HUES48 (cell line): ENCODE data around the gene PPP1R12B.
A peak's percentile ranks its signal among the peaks of the same experiment; 100 is the strongest.
"Not testable (repeated sequence)": the region's sequence is repeated elsewhere in the genome, so short reads cannot be mapped to it uniquely, and the experiment has no call there.

Source experiments
- H3K27ac ChIP-seq: one replicate; pipeline ENCODE4 v1.7.0; 2013; ENCODE audit warnings: low read depth, low read length, inconsistent platforms
- H3K27me3 ChIP-seq: 2 replicates; pipeline ENCODE4 v1.6.1; 2013; ENCODE audit warnings: mild to moderate bottlenecking, low read length; ENCODE audit not compliant: control insufficient read depth, insufficient read depth
- H3K36me3 ChIP-seq: 2 replicates; pipeline ENCODE4 v1.6.1; 2013; ENCODE audit warnings: low read length; ENCODE audit not compliant: control insufficient read depth, insufficient read depth
- H3K4me1 ChIP-seq: 2 replicates; pipeline ENCODE4 v1.6.1; 2013; ENCODE audit warnings: mild to moderate bottlenecking, low read length; ENCODE audit not compliant: control insufficient read depth, insufficient read depth
- H3K4me3 ChIP-seq: 2 replicates; pipeline ENCODE4 v1.5.1; 2013; ENCODE audit warnings: mild to moderate bottlenecking, low read depth, low read length
- H3K9ac ChIP-seq: 2 replicates; pipeline ENCODE4 v1.6.1; 2013; ENCODE audit warnings: mild to moderate bottlenecking, low read depth, low read length, moderate library complexity
- H3K9me3 ChIP-seq: 2 replicates; pipeline ENCODE4 v1.6.1; 2013; ENCODE audit warnings: low read length; ENCODE audit not compliant: control insufficient read depth, insufficient read depth

Gene PPP1R12B

DNA sequence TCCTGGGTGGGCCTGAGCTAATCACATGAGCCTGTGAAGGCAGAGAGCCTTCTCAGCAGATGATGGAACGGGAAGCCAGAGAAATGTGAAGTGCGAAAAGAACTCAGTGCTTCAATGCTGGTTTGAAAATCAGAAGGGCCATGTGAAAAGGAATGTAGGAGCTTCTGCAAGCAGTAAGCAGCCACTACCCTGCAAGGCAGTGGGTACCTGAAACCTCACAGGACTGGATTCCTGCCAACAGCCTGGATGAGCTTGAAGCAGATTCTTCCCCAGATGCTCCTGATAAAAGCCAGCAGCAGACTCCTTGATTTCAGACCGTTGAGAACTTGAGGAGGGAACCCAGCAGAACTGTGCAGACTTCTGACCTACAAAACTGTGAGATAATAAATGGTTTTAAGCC lies 203.2 kb downstream of the PPP1R12B start:
- H3K36me3 ChIP-seq = no peaks in the 10 kb centered on the region
- H3K9me3 ChIP-seq = no peaks in the 10 kb centered on the region
- H3K4me1 ChIP-seq = no peaks in the 10 kb centered on the region
- no peak overlapping the region for H3K9ac ChIP-seq
- H3K27me3 ChIP-seq = no peaks in the 10 kb centered on the region
- H3K4me3 ChIP-seq = no peak overlapping the region
- no peak overlapping the region for H3K27ac ChIP-seq

DNA sequence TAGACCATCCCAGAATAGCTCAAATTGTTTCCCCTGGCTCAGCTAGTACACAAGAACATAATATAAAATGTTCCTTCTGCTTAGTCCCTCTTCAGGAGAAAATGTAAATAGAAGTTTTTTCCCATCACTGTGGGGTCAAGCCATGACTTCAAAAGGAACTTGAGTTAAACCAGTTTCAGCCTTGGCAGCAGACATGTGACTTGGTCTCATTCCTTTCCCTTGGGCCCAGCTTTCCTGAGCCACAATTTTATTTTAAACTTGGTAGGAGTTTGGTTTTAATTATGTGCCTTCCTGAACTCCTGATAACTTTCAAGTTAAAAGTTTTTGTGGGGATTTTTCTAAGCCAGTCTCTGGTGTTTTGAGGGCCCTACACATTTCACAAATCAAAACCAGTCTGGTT lies 204.1 kb downstream of the PPP1R12B start:
- not testable (repeated sequence) for H3K9ac ChIP-seq, H3K27me3 ChIP-seq, H3K36me3 ChIP-seq, H3K4me3 ChIP-seq, H3K27ac ChIP-seq, H3K4me1 ChIP-seq, H3K9me3 ChIP-seq

GRCh38 chr1:202553078-202553477 lies 204.6 kb downstream of the PPP1R12B start:
- not testable (repeated sequence) for H3K9me3 ChIP-seq, H3K27ac ChIP-seq, H3K36me3 ChIP-seq, H3K9ac ChIP-seq, H3K4me1 ChIP-seq, H3K27me3 ChIP-seq, H3K4me3 ChIP-seq

DNA sequence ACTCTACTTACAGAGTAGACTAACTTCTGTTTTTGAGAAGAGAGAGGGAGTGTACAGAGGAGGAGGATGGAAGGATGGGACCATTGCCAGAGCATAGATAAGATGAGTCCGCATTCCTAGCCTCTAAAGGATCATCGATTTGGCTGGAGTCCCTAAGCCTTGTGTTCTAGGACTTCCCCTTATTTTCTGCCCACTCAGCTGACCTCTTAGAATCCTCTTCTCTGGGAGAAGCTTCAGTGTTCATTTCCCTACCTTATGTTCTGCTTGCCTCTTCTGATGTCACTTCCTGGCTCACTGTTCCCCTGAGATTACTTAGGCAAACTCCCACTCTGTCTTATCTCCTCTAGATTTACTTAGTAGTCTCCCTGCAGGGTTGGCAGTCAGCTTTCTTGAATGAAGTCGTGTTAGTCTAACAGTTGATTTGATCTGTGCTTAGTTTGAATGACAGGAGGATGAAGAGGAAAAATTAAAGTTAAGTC lies 205.1 kb downstream of the PPP1R12B start:
- no peaks in the 10 kb centered on the region for H3K27me3 ChIP-seq
- H3K36me3 ChIP-seq = no peaks in the 10 kb centered on the region
- H3K4me1 ChIP-seq = peaks cover 5% of the 10 kb centered on the region; the same call in 1 of the 2 replicates
- H3K9me3 ChIP-seq = no peaks in the 10 kb centered on the region
- peak overlapping the region; percentile 59 for H3K27ac ChIP-seq
- H3K4me3 ChIP-seq = no peak overlapping the region
- H3K9ac ChIP-seq = no peak overlapping the region

DNA sequence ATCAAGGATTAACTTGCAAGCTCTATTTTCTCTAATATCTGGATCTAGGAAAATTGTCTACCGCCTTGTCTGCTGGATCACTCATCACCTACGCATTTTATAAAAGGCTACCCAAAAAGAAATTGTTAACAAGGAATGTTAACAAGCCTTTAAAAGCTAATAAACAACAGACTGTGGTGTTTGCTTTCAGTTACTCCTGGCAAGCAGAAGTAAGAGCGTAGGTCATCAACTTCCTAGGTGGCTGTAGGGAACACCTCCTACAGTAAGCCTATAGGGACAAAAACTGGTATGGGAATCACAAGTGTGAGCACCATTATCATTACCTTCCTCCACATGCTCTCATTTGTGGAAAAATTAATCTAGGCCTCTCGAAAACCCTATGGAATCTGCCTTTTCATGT lies 206.1 kb downstream of the PPP1R12B start:
- not testable (repeated sequence) for H3K27ac ChIP-seq, H3K9me3 ChIP-seq, H3K27me3 ChIP-seq, H3K4me1 ChIP-seq, H3K4me3 ChIP-seq, H3K9ac ChIP-seq, H3K36me3 ChIP-seq

- H3K4me3 ChIP-seq, H3K27ac ChIP-seq, H3K9ac ChIP-seq: not testable (repeated sequence)
Observed at GRCh38 chr1:202556037-202556436, 207.5 kb downstream of the PPP1R12B start.

DNA sequence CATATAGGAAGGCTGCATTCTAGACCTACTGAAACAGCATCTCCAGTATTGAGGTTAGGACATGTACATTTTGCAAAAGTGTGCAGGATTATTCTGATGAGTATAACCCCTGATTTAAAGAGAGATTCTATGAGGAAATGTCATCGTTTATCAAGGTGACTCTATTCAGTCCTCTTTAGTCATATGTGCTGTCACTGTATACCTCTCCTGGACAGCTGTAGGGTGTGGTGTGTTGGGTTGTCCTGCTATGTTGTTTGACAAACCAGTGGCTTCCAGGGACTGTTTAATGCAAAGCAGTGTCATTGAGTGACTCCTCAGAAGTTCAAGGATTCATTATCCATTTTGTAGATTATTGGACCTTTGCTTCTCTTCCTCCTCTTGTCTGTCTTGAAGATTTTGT lies 209.2 kb downstream of the PPP1R12B start:
- peaks cover 22% of the 10 kb centered on the region for H3K4me1 ChIP-seq
- H3K36me3 ChIP-seq, H3K27ac ChIP-seq, H3K4me3 ChIP-seq, H3K27me3 ChIP-seq, H3K9ac ChIP-seq, H3K9me3 ChIP-seq: not testable (repeated sequence)

More at GRCh38 chr1:202556037-202556436, 207.5 kb downstream of the PPP1R12B start:
- not testable (repeated sequence) for H3K36me3 ChIP-seq, H3K4me1 ChIP-seq, H3K27me3 ChIP-seq, H3K9me3 ChIP-seq

GRCh38 chr1:202561240-202561639 lies 212.7 kb downstream of the PPP1R12B start:
- Histone ChIP-seq H3K9me3 (no peaks in the 10 kb centered on the region), H3K4me1 (peaks cover 33% of the 10 kb centered on the region), H3K27me3 (no peaks in the 10 kb centered on the region), H3K9ac (no peak overlapping the region), H3K36me3 (peaks cover 2% of the 10 kb centered on the region), H3K27ac (no peak overlapping the region), H3K4me3 (no peak overlapping the region)

DNA sequence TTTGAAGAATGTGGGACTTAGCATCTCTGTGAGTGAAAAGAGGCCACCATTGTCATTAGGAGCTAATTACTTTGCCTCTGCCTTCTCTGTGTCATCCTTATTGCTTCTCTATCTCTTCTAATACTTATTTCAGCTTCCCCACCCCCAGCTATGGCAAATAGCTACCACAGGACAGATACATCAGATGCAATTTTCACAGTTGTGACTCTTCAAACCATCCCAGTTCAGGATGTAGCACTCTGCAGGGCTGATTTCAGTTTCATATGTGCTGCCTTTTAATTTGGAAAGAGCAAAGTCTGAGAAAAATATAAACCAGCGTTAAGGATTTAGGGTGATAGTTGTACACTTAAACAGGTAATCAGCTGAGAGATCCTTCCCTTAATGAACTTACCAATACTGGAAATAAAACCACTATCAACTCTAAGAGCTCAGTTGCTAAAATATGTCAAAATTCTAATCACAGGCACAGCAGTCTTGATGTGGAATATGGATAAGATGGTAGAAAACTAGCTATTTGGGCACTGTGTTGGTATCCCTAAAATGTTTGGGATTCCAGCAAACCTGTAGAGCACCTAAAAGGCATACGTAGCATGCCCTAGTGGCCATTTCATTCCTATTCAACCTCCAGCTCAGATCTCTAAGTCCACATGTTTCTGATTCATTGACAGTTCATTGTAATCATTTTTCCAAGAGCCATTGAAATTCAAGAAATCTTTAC lies 213.4 kb downstream of the PPP1R12B start:
- peak overlapping the region; percentile 1 for H3K27ac ChIP-seq
- H3K4me3 ChIP-seq = no peak overlapping the region
- peaks cover 39% of the 10 kb centered on the region for H3K4me1 ChIP-seq
- no peaks in the 10 kb centered on the region for H3K9me3 ChIP-seq
- no peak overlapping the region for H3K9ac ChIP-seq
- H3K36me3 ChIP-seq = peaks cover 2% of the 10 kb centered on the region
- no peaks in the 10 kb centered on the region for H3K27me3 ChIP-seq

DNA sequence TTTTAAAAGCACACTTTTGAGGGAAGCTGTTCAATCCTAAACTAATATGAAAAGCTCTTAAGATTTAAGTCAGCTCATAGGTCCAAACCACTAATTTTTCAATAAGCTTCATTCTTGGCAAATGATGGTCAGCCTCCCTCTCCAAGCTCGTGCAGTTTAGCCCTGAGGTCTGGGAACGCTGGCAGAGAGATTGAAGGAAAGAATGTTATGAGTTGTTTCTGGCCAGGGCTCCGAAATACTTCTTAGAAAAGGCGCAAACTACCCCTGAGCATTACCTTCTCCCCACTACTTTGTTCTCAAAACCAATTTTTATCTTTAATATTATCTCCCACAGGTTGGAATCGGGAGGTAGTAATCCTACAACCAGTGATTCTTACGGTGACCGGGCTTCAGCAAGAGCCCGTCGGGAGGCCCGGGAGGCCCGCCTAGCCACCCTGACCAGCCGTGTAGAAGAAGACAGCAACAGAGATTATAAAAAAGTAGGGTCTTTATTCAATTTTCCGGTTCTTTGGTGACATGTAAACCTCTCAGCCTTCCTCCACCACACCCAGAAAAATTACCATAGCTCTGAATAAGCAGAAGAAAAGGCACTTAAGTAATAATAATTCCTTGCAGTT lies 214.1 kb downstream of the PPP1R12B start:
- H3K36me3 ChIP-seq = peaks cover 2% of the 10 kb centered on the region
- no peak overlapping the region for H3K4me3 ChIP-seq
- H3K27ac ChIP-seq = no peak overlapping the region
- H3K4me1 ChIP-seq = peaks cover 46% of the 10 kb centered on the region
- no peaks in the 10 kb centered on the region for H3K9me3 ChIP-seq
- no peak overlapping the region for H3K9ac ChIP-seq
- H3K27me3 ChIP-seq = no peaks in the 10 kb centered on the region

GRCh38 chr1:202563818-202564217 lies 215.3 kb downstream of the PPP1R12B start:
- peaks cover 2% of the 10 kb centered on the region for H3K36me3 ChIP-seq
- H3K4me1 ChIP-seq = peaks cover 53% of the 10 kb centered on the region
- H3K4me3 ChIP-seq = no peak overlapping the region
- no peak overlapping the region for H3K9ac ChIP-seq
- no peak overlapping the region for H3K27ac ChIP-seq
- H3K27me3 ChIP-seq = no peaks in the 10 kb centered on the region
- no peaks in the 10 kb centered on the region for H3K9me3 ChIP-seq
